Activated gamma-delta T cell treated with anti-CD3 and anti-CD28 coated beads, Interleukin-2, amount 50 U/mL, for 16 hours (primary cell): ENCODE data around the gene NAA15.
"Not testable (repeated sequence)": the region's sequence is repeated elsewhere in the genome, so short reads cannot be mapped to it uniquely, and the experiment has no call there.

Source experiments
- DNase-seq: peaks from one replicate; pipeline ENCODE4 v3.0.0-alpha.2; 2020; ENCODE audit warnings: low read depth

The NAA15 gene

GRCh38 chr4:139451997-139452396 is 150.7 kb downstream of the NAA15 start:
- DNase-seq = no peak

- DNase-seq = no peak
Observed at GRCh38 chr4:139453041-139453370, 151.7 kb downstream of the NAA15 start.

- DNase-seq = peak; percentile 94
Observed at GRCh38 chr4:139453371-139454110, 152.2 kb downstream of the NAA15 start.

GRCh38 chr4:139454111-139455045 is 153.1 kb downstream of the NAA15 start, which contains the start of gene RAB33B:
TSS of gene RAB33B (plus strand) at chr4:139454121. CDS start at chr4:139454196, 75 bp downstream.
- DNase-seq = peak; percentile 9

GRCh38 chr4:139455126-139455538 is 153.8 kb downstream of the NAA15 start:
- DNase-seq = no peak

GRCh38 chr4:139457318-139457717 is 156.0 kb downstream of the NAA15 start:
- DNase-seq = no peak

- no peak for DNase-seq
Observed at GRCh38 chr4:139458543-139458942, 157.2 kb downstream of the NAA15 start.

- DNase-seq = no peak
Observed at GRCh38 chr4:139458999-139459398, 157.7 kb downstream of the NAA15 start.

GRCh38 chr4:139460565-139460964 is 159.3 kb downstream of the NAA15 start:
- no peak for DNase-seq

- no peak for DNase-seq
Observed at GRCh38 chr4:139461022-139461628, 159.8 kb downstream of the NAA15 start.

GRCh38 chr4:139464512-139464911 is 163.2 kb downstream of the NAA15 start:
- DNase-seq = not testable (repeated sequence)

- DNase-seq = no peak
Observed at GRCh38 chr4:139465922-139466321, 164.6 kb downstream of the NAA15 start.

GRCh38 chr4:139468756-139469155 is 167.5 kb downstream of the NAA15 start:
- not testable (repeated sequence) for DNase-seq

- DNase-seq = no peak
Observed at GRCh38 chr4:139469216-139469615, 167.9 kb downstream of the NAA15 start.
